Neural cell (in vitro differentiated cells): ENCODE results near the gene COL18A1.

Experiments
- CTCF ChIP-seq: fragments of 450-650 bp; IDR thresholded peaks from 2 replicates; pipeline ENCODE4 v1.5.1; 2014; ENCODE audit warnings: antibody characterized with exemption, mild to moderate bottlenecking, moderate library complexity; ENCODE audit not compliant: poor library complexity, severe bottlenecking
- EZH2 ChIP-seq: fragments of 200-600, 300-800 bp; shearing (Covaris generic), sonication (generic); IDR thresholded peaks from 2 replicates; pipeline ENCODE4 v1.6.1; 2014; ENCODE audit warnings: antibody characterized with exemption, low read length, borderline replicate concordance, mild to moderate bottlenecking; ENCODE audit not compliant: insufficient read depth, poor library complexity, severe bottlenecking
- RAD21 ChIP-seq: fragments of 450-650 bp; conservative IDR thresholded peaks from 2 replicates; pipeline ENCODE4 v1.6.1; 2014; ENCODE audit warnings: antibody characterized with exemption, mild to moderate bottlenecking, moderate library complexity

- TF ChIP-seq EZH2 = no peak
- TF ChIP-seq CTCF = no peak
- no peak for TF ChIP-seq RAD21
Observed at GRCh38 chr21:45562402-45562801, 157.4 kb downstream of the COL18A1 start.
